HAP-1 (cell line): Measurements from ENCODE around the gene PTPRT.

ENCODE experiments used
- DNase-seq, 2 experiments: peaks; one replicate each; pipeline ENCODE4 v3.0.0-alpha.2; 2016 to 2020; ENCODE audit warnings: low spot score in 2 of 2
- H3K27me3 ChIP-seq: fragments of 250-450 bp; sonication (Bioruptor Pico); 2 replicates; pipeline ENCODE4 v1.5.1; 2020; ENCODE audit warnings: low read depth, mild to moderate bottlenecking, moderate library complexity
- H3K36me3 ChIP-seq: fragments of 250-450 bp; sonication (Bioruptor Pico); replicated peaks from 2 replicates; pipeline ENCODE4 v1.5.1; 2020; ENCODE audit warnings: mild to moderate bottlenecking
- H3K4me1 ChIP-seq: fragments of 250-450 bp; sonication (Bioruptor Pico); 2 replicates; pipeline ENCODE4 v1.5.1; 2020; ENCODE audit warnings: mild to moderate bottlenecking
- H3K4me3 ChIP-seq: fragments of 250-450 bp; sonication (Bioruptor Pico); 2 replicates; pipeline ENCODE4 v1.5.1; 2020; ENCODE audit warnings: mild to moderate bottlenecking, moderate library complexity
- H3K9me3 ChIP-seq: fragments of 250-450 bp; sonication (Bioruptor Pico); 2 replicates; pipeline ENCODE4 v1.5.1; 2020; ENCODE audit warnings: mild to moderate bottlenecking, moderate library complexity
- in situ Hi-C: fragments of 300-500 bp; cut with MboI; formaldehyde crosslinking; loops from 3 replicates; pipeline ENCODE4 v1.14.3; 2020; ENCODE audit warnings: low sequenced_read_pairs, inconsistent platforms, mixed read lengths

Gene PTPRT

GRCh38 chr20:42864116-42864515 is 325.6 kb downstream of the PTPRT start:
- H3K27me3 ChIP-seq: no peaks in the 10 kb centered on the region
- H3K4me1 ChIP-seq: no peaks in the 10 kb centered on the region
- no peak overlapping the region for H3K4me3 ChIP-seq
- DNase-seq: no peak
- H3K9me3 ChIP-seq: no peaks in the 10 kb centered on the region
- in situ Hi-C loops: no loop called here
- H3K36me3 ChIP-seq: no peaks in the 10 kb centered on the region

GRCh38 chr20:42862446-42862845 is 327.3 kb downstream of the PTPRT start:
- in situ Hi-C loops: no loop called here
- H3K27me3 ChIP-seq: no peaks in the 10 kb centered on the region
- H3K9me3 ChIP-seq: no peaks in the 10 kb centered on the region
- no peak for DNase-seq
- no peaks in the 10 kb centered on the region for H3K36me3 ChIP-seq
- no peak overlapping the region for H3K4me3 ChIP-seq
- H3K4me1 ChIP-seq: no peaks in the 10 kb centered on the region

GRCh38 chr20:42857446-42857845 is 332.3 kb downstream of the PTPRT start:
- DNase-seq: no peak
- in situ Hi-C loops: no loop called here

GRCh38 chr20:42855896-42856295 is 333.8 kb downstream of the PTPRT start:
- H3K9me3 ChIP-seq: 0 out of 2 replicates have a peak, but pooled peaks cover 2% of the 10 kb centered on the region
- in situ Hi-C loops: no loop called here
- no peaks in the 10 kb centered on the region for H3K27me3 ChIP-seq
- no peak overlapping the region for H3K4me3 ChIP-seq
- DNase-seq: no peak
- no peaks in the 10 kb centered on the region for H3K4me1 ChIP-seq
- no peaks in the 10 kb centered on the region for H3K36me3 ChIP-seq

More at GRCh38 chr20:42857446-42857845, 332.3 kb downstream of the PTPRT start:
- Histone ChIP-seq H3K27me3 (no peaks in the 10 kb centered on the region), H3K4me3 (no peak overlapping the region), H3K4me1 (no peaks in the 10 kb centered on the region), H3K9me3 (0 out of 2 replicates have a peak, but pooled peaks cover 2% of the 10 kb centered on the region), H3K36me3 (no peaks in the 10 kb centered on the region)

- Histone ChIP-seq H3K4me3 (no peak overlapping the region), H3K9me3 (0 out of 2 replicates have a peak, but pooled peaks cover 2% of the 10 kb centered on the region), H3K4me1 (no peaks in the 10 kb centered on the region), H3K27me3 (no peaks in the 10 kb centered on the region), H3K36me3 (no peaks in the 10 kb centered on the region)
- in situ Hi-C loops: no loop called here
- no peak for DNase-seq
Observed at GRCh38 chr20:42852691-42853090, 337.0 kb downstream of the PTPRT start.

GRCh38 chr20:42846784-42847490 is 342.8 kb downstream of the PTPRT start:
- Histone ChIP-seq H3K4me3 (no peak overlapping the region), H3K27me3 (no peaks in the 10 kb centered on the region), H3K9me3 (no peaks in the 10 kb centered on the region), H3K4me1 (no peaks in the 10 kb centered on the region), H3K36me3 (no peaks in the 10 kb centered on the region)
- DNase-seq: no peak
- in situ Hi-C loops: no loop called here

GRCh38 chr20:42844751-42845150 is 345.0 kb downstream of the PTPRT start:
- no peak for DNase-seq
- Histone ChIP-seq H3K4me1 (no peaks in the 10 kb centered on the region), H3K27me3 (no peaks in the 10 kb centered on the region), H3K36me3 (no peaks in the 10 kb centered on the region), H3K4me3 (no peak overlapping the region), H3K9me3 (no peaks in the 10 kb centered on the region)
- in situ Hi-C loops: no loop called here

GRCh38 chr20:42837456-42837855 is 352.2 kb downstream of the PTPRT start:
- Histone ChIP-seq H3K9me3 (no peaks in the 10 kb centered on the region), H3K4me1 (no peaks in the 10 kb centered on the region), H3K4me3 (no peak overlapping the region), H3K36me3 (no peaks in the 10 kb centered on the region), H3K27me3 (no peaks in the 10 kb centered on the region)
- DNase-seq: no peak
- in situ Hi-C loops: no loop called here

- no peak for DNase-seq
- no peaks in the 10 kb centered on the region for H3K27me3 ChIP-seq
- H3K36me3 ChIP-seq: no peaks in the 10 kb centered on the region
- no peaks in the 10 kb centered on the region for H3K4me1 ChIP-seq
- no peak overlapping the region for H3K4me3 ChIP-seq
- no peaks in the 10 kb centered on the region for H3K9me3 ChIP-seq
- in situ Hi-C loops: no loop called here
Observed at GRCh38 chr20:42836339-42836738, 353.4 kb downstream of the PTPRT start.

- no peaks in the 10 kb centered on the region for H3K4me1 ChIP-seq
- in situ Hi-C loops: no loop called here
- DNase-seq: no peak
- no peaks in the 10 kb centered on the region for H3K27me3 ChIP-seq
- H3K36me3 ChIP-seq: no peaks in the 10 kb centered on the region
- H3K4me3 ChIP-seq: no peak overlapping the region
- H3K9me3 ChIP-seq: no peaks in the 10 kb centered on the region
Observed at GRCh38 chr20:42807876-42808275, 381.8 kb downstream of the PTPRT start.

- no peak overlapping the region for H3K4me3 ChIP-seq
- no peak for DNase-seq
- no peaks in the 10 kb centered on the region for H3K4me1 ChIP-seq
- no peaks in the 10 kb centered on the region for H3K27me3 ChIP-seq
- no peaks in the 10 kb centered on the region; the same call in 1 of the 2 replicates for H3K9me3 ChIP-seq
- in situ Hi-C loops: no loop called here
- H3K36me3 ChIP-seq: no peaks in the 10 kb centered on the region
Observed at GRCh38 chr20:42795111-42795695, 394.5 kb downstream of the PTPRT start.

GRCh38 chr20:42792052-42792451 is 397.7 kb downstream of the PTPRT start:
- no peak for DNase-seq
- in situ Hi-C loops: no loop called here
- Histone ChIP-seq H3K27me3 (no peaks in the 10 kb centered on the region), H3K36me3 (no peaks in the 10 kb centered on the region), H3K4me3 (no peak overlapping the region), H3K4me1 (no peaks in the 10 kb centered on the region), H3K9me3 (no peaks in the 10 kb centered on the region; the same call in 1 of the 2 replicates)

- Histone ChIP-seq H3K27me3 (no peaks in the 10 kb centered on the region), H3K4me1 (no peaks in the 10 kb centered on the region), H3K4me3 (no peak overlapping the region), H3K36me3 (no peaks in the 10 kb centered on the region), H3K9me3 (no peaks in the 10 kb centered on the region; the same call in 1 of the 2 replicates)
- no peak for DNase-seq
- in situ Hi-C loops: no loop called here
Observed at GRCh38 chr20:42790111-42790510, 399.6 kb downstream of the PTPRT start.

GRCh38 chr20:42788707-42789106 is 401.0 kb downstream of the PTPRT start:
- H3K27me3 ChIP-seq: no peaks in the 10 kb centered on the region
- no peak for DNase-seq
- in situ Hi-C loops: no loop called here
- no peaks in the 10 kb centered on the region; the same call in 1 of the 2 replicates for H3K9me3 ChIP-seq
- H3K4me1 ChIP-seq: no peaks in the 10 kb centered on the region
- no peaks in the 10 kb centered on the region for H3K36me3 ChIP-seq
- no peak overlapping the region for H3K4me3 ChIP-seq
